Keratinocyte (primary cell): ENCODE results near the gene NHSL1. TPM values are rescaled to one million over a fixed set of nuclear protein-coding genes. Genes with fewer than 3 reads are reported as not detected.

ENCODE experiments used
- DNase-seq: peaks from one replicate; pipeline ENCODE4 v3.0.0-alpha.2; 2011; ENCODE audit warnings: low read depth, missing footprints, low spot score
- FAIRE-seq: peaks from 2 replicates; lab custom pipeline; 2011; peaks lifted over from hg19 to GRCh38; lab: Jason Lieb, UNC
- H2AFZ ChIP-seq: 2 replicates; pipeline ENCODE4 v1.6.0; 2012; ENCODE audit warnings: low read length, control low read depth, inconsistent platforms; ENCODE audit not compliant: control insufficient read depth
- H3K27ac ChIP-seq: 2 replicates; pipeline ENCODE4 v1.5.1; 2011; ENCODE audit warnings: low read length; ENCODE audit not compliant: control insufficient read depth, insufficient read depth
- H3K27me3 ChIP-seq: 3 replicates; pipeline ENCODE4 v1.6.0; 2011; ENCODE audit warnings: low read length; ENCODE audit not compliant: control insufficient read depth, insufficient read depth; ENCODE audit errors: extremely low read depth
- H3K36me3 ChIP-seq, 2 experiments: 2 replicates in 1 of 2; 3 replicates in 1 of 2; pipeline ENCODE4 v1.5.1; 2011; ENCODE audit warnings: low read length in 2 of 2, mild to moderate bottlenecking in 1 of 2; ENCODE audit not compliant: control insufficient read depth in 2 of 2, insufficient read depth in 2 of 2; ENCODE audit errors: extremely low read depth in 1 of 2
- H3K4me1 ChIP-seq: 3 replicates; pipeline ENCODE4 v1.5.1; 2011; ENCODE audit warnings: low read length; ENCODE audit not compliant: control insufficient read depth, insufficient read depth; ENCODE audit errors: extremely low read depth
- H3K4me2 ChIP-seq: 3 replicates; pipeline ENCODE4 v1.6.0; 2011; ENCODE audit warnings: low read depth, low read length; ENCODE audit not compliant: control insufficient read depth, insufficient read depth; ENCODE audit errors: extremely low read depth
- H3K4me3 ChIP-seq, 3 experiments: fragments of 200-600 bp in 1 of 3; sonication (generic) in 1 of 3; 2 replicates in 2 of 3; 3 replicates in 1 of 3; pipeline ENCODE4 v1.5.1; 2011 to 2016; ENCODE audit warnings: low read length in 3 of 3, mild to moderate bottlenecking in 3 of 3, control low read depth in 2 of 3, inconsistent platforms in 1 of 3, low read depth in 1 of 3, mixed read lengths in 1 of 3, mixed run types in 1 of 3, moderate library complexity in 1 of 3; ENCODE audit not compliant: control insufficient read depth in 2 of 3, insufficient read depth in 2 of 3; ENCODE audit errors: extremely low read depth in 1 of 3
- H3K79me2 ChIP-seq: 2 replicates; pipeline ENCODE4 v1.6.0; 2012; ENCODE audit warnings: low read length; ENCODE audit not compliant: control insufficient read depth, insufficient read depth
- H3K9ac ChIP-seq: 3 replicates; pipeline ENCODE4 v1.6.0; 2011; ENCODE audit warnings: low read length; ENCODE audit not compliant: control insufficient read depth, insufficient read depth; ENCODE audit errors: extremely low read depth
- H3K9me1 ChIP-seq: 3 replicates; pipeline ENCODE4 v1.6.0; 2011; ENCODE audit warnings: low read length; ENCODE audit not compliant: control insufficient read depth, insufficient read depth; ENCODE audit errors: extremely low read depth
- H3K9me3 ChIP-seq: 2 replicates; pipeline ENCODE4 v1.5.1; 2012; ENCODE audit warnings: low read depth, low read length; ENCODE audit not compliant: control insufficient read depth
- H4K20me1 ChIP-seq: 3 replicates; pipeline ENCODE4 v1.6.0; 2011; ENCODE audit warnings: low read length; ENCODE audit not compliant: control insufficient read depth, insufficient read depth; ENCODE audit errors: extremely low read depth
- CTCF ChIP-seq, 3 experiments: IDR thresholded peaks in 1 of 3; conservative IDR thresholded peaks in 1 of 3; optimal IDR thresholded peaks in 1 of 3; 2 replicates in 2 of 3; 3 replicates in 1 of 3; pipeline versions ENCODE3 to v1.5.1; 2011; ENCODE audit warnings: low read length in 3 of 3, mild to moderate bottlenecking in 3 of 3, moderate library complexity in 2 of 3, control low read depth in 1 of 3, inconsistent platforms in 1 of 3; ENCODE audit not compliant: insufficient read depth in 2 of 3; ENCODE audit errors: extremely low read depth in 1 of 3
- EZH2 ChIP-seq: IDR thresholded peaks from one replicate; pipeline ENCODE4 v1.6.1; 2012; ENCODE audit warnings: inconsistent platforms, mild to moderate bottlenecking, low read length, moderate library complexity
- dilution Hi-C: fragments of 300-500 bp; cut with MboI; formaldehyde crosslinking; loops from one replicate; pipeline ENCODE4 v1.7.0; 2020; ENCODE audit warnings: low sequenced_read_pairs; ENCODE audit not compliant: extremely low pct_ligation_motif_present
- polyA plus RNA-seq, 5 experiments: library from polyadenylated mRNA; depleted of rRNA in 3 of 5; stranded (reverse) in 3 of 5; stranded (forward) in 1 of 5; unstranded in 1 of 5; fragments of >200 nt; gene quantifications; 1 replicate in 1 of 5; 2 replicates in 3 of 5; 3 replicates in 1 of 5; pipeline versions ENCODE4 v1.2.1 to v1.2.3, GENCODE V29; 2011 to 2012; ENCODE audit warnings: missing spikeins in 2 of 5, low read depth in 1 of 5, low replicate concordance in 1 of 5

The NHSL1 gene
- polyA plus RNA-seq, 1 donor (not counting 4 experiments of a cell fraction or from before 2014, with no cell fraction given) = 11.8 TPM

DNA sequence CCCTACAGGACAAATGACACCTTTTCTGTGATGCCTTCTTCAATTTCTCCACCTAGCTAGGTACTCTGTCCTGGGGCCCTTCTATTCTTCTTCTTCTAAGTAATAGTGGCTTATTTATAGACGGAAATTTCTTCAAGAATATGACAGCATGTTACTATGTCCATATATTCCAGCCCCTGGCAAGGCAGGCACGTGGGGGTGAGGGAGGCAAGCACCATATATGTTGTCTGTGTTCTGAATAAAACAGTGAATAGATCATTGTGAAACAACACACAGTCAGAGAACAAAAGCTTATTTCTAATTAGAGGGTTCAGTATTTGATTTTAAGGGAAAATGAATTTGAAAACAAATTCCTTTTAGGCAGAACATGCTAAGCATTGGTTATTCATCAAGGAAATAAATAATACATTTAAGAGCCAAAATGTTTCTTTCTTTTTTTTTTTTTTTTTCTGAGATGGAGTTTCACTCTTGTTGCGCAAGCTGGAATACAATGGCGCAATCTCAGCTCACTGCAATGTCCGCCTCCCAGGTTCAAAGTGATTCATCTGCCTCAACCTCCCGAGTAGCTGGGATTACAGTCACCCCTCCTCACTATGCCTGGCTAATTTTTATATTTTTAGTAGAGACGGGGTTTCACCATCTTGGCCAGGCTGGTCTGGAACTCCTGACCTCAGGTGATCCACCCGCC, 89.1 kb downstream of the NHSL1 start:
- Histone ChIP-seq H3K27me3 (no peaks in the 10 kb centered on the region), H3K9me1 (no peaks in the 10 kb centered on the region), H3K9ac (no peak overlapping the region), H3K4me2 (peak overlapping the region; percentile 30), H3K4me1 (peaks cover 22% of the 10 kb centered on the region), H2AFZ (no peak overlapping the region), H3K79me2 (no peaks in the 10 kb centered on the region), H4K20me1 (no peaks in the 10 kb centered on the region), H3K4me3 (no peak overlapping the region), H3K27ac (peak overlapping the region; percentile 55), H3K36me3 (peaks cover 30 to 44% of the 10 kb centered on the region in 2 experiments), H3K9me3 (no peaks in the 10 kb centered on the region)
- dilution Hi-C loops = no loop called here
- FAIRE-seq (no peak), DNase-seq (no peak)
- TF ChIP-seq EZH2 (no peak), CTCF (optimal IDR thresholded peaks at IDR 0.05 in 1 of 3, IDR thresholded peaks at IDR 0.05 in 1 of 3, conservative IDR thresholded peaks at IDR 0.05 in 1 of 3; ENCODE audit: extremely low read depth in 1 of 3, insufficient read depth in 2 of 3, low read length in 3 of 3) (no peak)

- H3K36me3 ChIP-seq = peaks cover 17 to 34% of the 10 kb centered on the region in 2 experiments
- peaks cover 24% of the 10 kb centered on the region for H3K4me1 ChIP-seq
- no peak overlapping the region for H3K4me2 ChIP-seq
- TF ChIP-seq CTCF (optimal IDR thresholded peaks at IDR 0.05 in 1 of 3, IDR thresholded peaks at IDR 0.05 in 1 of 3, conservative IDR thresholded peaks at IDR 0.05 in 1 of 3; ENCODE audit: extremely low read depth in 1 of 3, insufficient read depth in 2 of 3, low read length in 3 of 3) (peak in 2 of 3 experiments; percentile 11 to 21), EZH2 (no peak)
- no peak for DNase-seq
- H3K9me1 ChIP-seq = no peaks in the 10 kb centered on the region
- no peaks in the 10 kb centered on the region for H3K9me3 ChIP-seq
- peaks cover 3% of the 10 kb centered on the region for H3K27me3 ChIP-seq
- no peak overlapping the region for H3K27ac ChIP-seq
- H2AFZ ChIP-seq = no peak overlapping the region
- no peaks in the 10 kb centered on the region for H4K20me1 ChIP-seq
- no peak for FAIRE-seq
- H3K79me2 ChIP-seq = no peaks in the 10 kb centered on the region
- dilution Hi-C loops = no loop called here
- no peak overlapping the region for H3K9ac ChIP-seq
- H3K4me3 ChIP-seq = no peak overlapping the region
Measured at GRCh38 chr6:138406443-138406842, 92.9 kb downstream of the NHSL1 start.
